ENCODE data around the gene YRDC. TPM values are rescaled to one million over a fixed set of nuclear protein-coding genes. Genes with fewer than 3 reads are reported as not detected.

Gene YRDC
- total and polyA plus RNA-seq, 9 of the 15 experiments (the other 6 are each of a cell fraction or from before 2014, with no cell fraction given) = 11.1 to 58.5 (median 49.8) TPM

GRCh38 chr1:37811027-37811655 lies 3.1 kb upstream of the YRDC start (continued):
- TF ChIP-seq CREM (IDR thresholded peaks at IDR 0.05; ENCODE audit: low read depth) (peak; percentile 34; the same call in 1 of the 2 replicates), MNT (conservative IDR thresholded peaks at IDR 0.05) (peak in 1 of 2 experiments; percentile 34; a peak in 1 of 4 replicates), C11orf30 (IDR thresholded peaks at IDR 0.05; ENCODE audit: low read depth) (peak; percentile 93), FOXK2 (conservative IDR thresholded peaks at IDR 0.05 in 1 of 2, IDR thresholded peaks at IDR 0.05 in 1 of 2; ENCODE audit: low read depth in 2 of 2) (peak; percentile 23 to 35; a peak in 1 of 4 replicates), NFE2 (IDR thresholded peaks at IDR 0.05; ENCODE audit: low read depth) (peak; percentile 86), XRCC5 (IDR thresholded peaks at IDR 0.05; ENCODE audit: low read depth, low read length) (peak; percentile 93), YY1 (IDR thresholded peaks at IDR 0.05; ENCODE audit: borderline replicate concordance in 1 of 3, control insufficient read depth in 1 of 3, extremely low read depth in 1 of 3, insufficient read depth in 3 of 3, insufficient read length in 1 of 3, insufficient replicate concordance in 2 of 3, low read depth in 1 of 3, low read length in 2 of 3) (peak in 2 of 3 experiments; percentile 39 to 51), RCOR1 (IDR thresholded peaks at IDR 0.05; ENCODE audit: borderline replicate concordance in 1 of 2, low read depth in 2 of 2, low read length in 2 of 2) (peak; percentile 48 to 80; a peak in 1 of 4 replicates), PCBP1 (IDR thresholded peaks at IDR 0.05; ENCODE audit: low read depth, low read length, poor library complexity, severe bottlenecking) (no peak)
